ENCODE measurements around the gene CARTPT.

Gene CARTPT

DNA sequence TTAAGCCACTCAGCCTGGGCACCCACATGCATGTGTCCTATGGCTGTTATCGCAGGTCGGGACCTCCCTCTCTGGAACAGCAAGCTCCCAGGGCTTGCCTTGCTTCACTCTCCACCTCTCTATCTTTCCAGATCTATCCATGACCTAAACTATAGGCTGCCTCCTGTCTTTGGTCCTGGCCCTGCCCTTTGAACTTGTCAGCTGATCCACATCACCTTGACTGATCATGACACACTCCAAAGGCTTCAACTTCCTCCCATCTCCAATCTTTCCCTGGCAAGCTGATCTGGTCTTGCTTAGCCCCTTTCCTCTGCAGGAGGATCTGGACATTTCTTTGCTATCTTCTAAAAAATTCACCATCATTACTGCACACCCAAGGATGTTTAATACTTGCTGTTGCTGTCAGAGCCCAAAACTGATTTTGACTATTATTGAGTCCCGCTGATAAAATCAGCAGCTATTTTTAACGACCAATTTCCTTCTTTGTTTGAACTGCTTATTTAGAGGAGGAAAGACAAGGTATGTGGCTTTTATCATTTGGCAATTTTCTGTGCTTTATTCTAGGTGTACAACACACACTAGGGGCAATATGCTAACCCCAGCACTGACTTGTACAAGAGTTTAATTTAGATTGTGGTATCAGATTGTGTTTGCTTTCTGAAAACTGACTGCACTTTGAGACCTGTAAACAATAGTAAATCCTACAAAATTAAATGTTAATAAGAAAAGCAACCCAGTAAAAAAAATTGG is 33.5 kb downstream of the CARTPT start:
- no peaks in the 10 kb centered on the region for H3F3A ChIP-seq (ENCODE audit: insufficient read depth, low read length)
- no peaks in the 10 kb centered on the region for H3K9me3 ChIP-seq (ENCODE audit: low read length)
- no peak overlapping the region for H2AFZ ChIP-seq (ENCODE audit: low read length)
- H3K27ac ChIP-seq (ENCODE audit: low read depth, low read length, poor library complexity, severe bottlenecking) = no peak overlapping the region
- no peaks in the 10 kb centered on the region for H3K9me2 ChIP-seq (ENCODE audit: low read depth, low read length)
- no peak overlapping the region for H3K4me2 ChIP-seq (ENCODE audit: low read length)
- H3K4me3 ChIP-seq (ENCODE audit: low read depth, low read length, poor library complexity, severe bottlenecking) = no peak overlapping the region
- TF ChIP-seq EZH2 (IDR thresholded peaks at IDR 0.05; ENCODE audit: borderline replicate concordance, low read length) = no peak
- TF ChIP-seq, protein P1, sequence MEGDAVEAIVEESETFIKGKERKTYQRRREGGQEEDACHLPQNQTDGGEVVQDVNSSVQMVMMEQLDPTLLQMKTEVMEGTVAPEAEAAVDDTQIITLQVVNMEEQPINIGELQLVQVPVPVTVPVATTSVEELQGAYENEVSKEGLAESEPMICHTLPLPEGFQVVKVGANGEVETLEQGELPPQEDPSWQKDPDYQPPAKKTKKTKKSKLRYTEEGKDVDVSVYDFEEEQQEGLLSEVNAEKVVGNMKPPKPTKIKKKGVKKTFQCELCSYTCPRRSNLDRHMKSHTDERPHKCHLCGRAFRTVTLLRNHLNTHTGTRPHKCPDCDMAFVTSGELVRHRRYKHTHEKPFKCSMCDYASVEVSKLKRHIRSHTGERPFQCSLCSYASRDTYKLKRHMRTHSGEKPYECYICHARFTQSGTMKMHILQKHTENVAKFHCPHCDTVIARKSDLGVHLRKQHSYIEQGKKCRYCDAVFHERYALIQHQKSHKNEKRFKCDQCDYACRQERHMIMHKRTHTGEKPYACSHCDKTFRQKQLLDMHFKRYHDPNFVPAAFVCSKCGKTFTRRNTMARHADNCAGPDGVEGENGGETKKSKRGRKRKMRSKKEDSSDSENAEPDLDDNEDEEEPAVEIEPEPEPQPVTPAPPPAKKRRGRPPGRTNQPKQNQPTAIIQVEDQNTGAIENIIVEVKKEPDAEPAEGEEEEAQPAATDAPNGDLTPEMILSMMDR (IDR thresholded peaks at IDR 0.05; ENCODE audit: low read length) = no peak
- H3K4me1 ChIP-seq (ENCODE audit: insufficient read depth, low read length, severe bottlenecking) = no peaks in the 10 kb centered on the region
- H4K20me1 ChIP-seq (ENCODE audit: insufficient read depth, low read length) = no peaks in the 10 kb centered on the region
- H3K9ac ChIP-seq (ENCODE audit: low read length) = no peak overlapping the region
- no peaks in the 10 kb centered on the region for H3K27me3 ChIP-seq (ENCODE audit: insufficient read depth, low read length)
- no peaks in the 10 kb centered on the region for H3K79me2 ChIP-seq (ENCODE audit: insufficient read depth, low read length)
- no peaks in the 10 kb centered on the region for H3K36me3 ChIP-seq (ENCODE audit: insufficient read depth, low read length)

- H4K20me1 ChIP-seq (ENCODE audit: insufficient read depth, low read length) = no peaks in the 10 kb centered on the region
- no peak overlapping the region for H3K27ac ChIP-seq (ENCODE audit: low read depth, low read length, poor library complexity, severe bottlenecking)
- no peak for TF ChIP-seq EZH2 (IDR thresholded peaks at IDR 0.05; ENCODE audit: borderline replicate concordance, low read length)
- TF ChIP-seq, protein P1 (IDR thresholded peaks at IDR 0.05; ENCODE audit: low read length) = peak; percentile 55
- no peaks in the 10 kb centered on the region for H3K4me1 ChIP-seq (ENCODE audit: insufficient read depth, low read length, severe bottlenecking)
- H3K4me3 ChIP-seq (ENCODE audit: low read depth, low read length, poor library complexity, severe bottlenecking) = no peak overlapping the region
- no peaks in the 10 kb centered on the region for H3K9me3 ChIP-seq (ENCODE audit: low read length)
- no peak overlapping the region for H2AFZ ChIP-seq (ENCODE audit: low read length)
- peak overlapping the region; percentile 37; the same call in 1 of the 2 replicates for H3K4me2 ChIP-seq (ENCODE audit: low read length)
- no peaks in the 10 kb centered on the region for H3K27me3 ChIP-seq (ENCODE audit: insufficient read depth, low read length)
- H3K9me2 ChIP-seq (ENCODE audit: low read depth, low read length) = no peaks in the 10 kb centered on the region
- no peaks in the 10 kb centered on the region for H3K79me2 ChIP-seq (ENCODE audit: insufficient read depth, low read length)
- no peaks in the 10 kb centered on the region for H3K36me3 ChIP-seq (ENCODE audit: insufficient read depth, low read length)
- H3K9ac ChIP-seq (ENCODE audit: low read length) = no peak overlapping the region
- H3F3A ChIP-seq (ENCODE audit: insufficient read depth, low read length) = no peaks in the 10 kb centered on the region
Observed at GRCh38 chr5:71757590-71758543, 38.8 kb downstream of the CARTPT start.

DNA sequence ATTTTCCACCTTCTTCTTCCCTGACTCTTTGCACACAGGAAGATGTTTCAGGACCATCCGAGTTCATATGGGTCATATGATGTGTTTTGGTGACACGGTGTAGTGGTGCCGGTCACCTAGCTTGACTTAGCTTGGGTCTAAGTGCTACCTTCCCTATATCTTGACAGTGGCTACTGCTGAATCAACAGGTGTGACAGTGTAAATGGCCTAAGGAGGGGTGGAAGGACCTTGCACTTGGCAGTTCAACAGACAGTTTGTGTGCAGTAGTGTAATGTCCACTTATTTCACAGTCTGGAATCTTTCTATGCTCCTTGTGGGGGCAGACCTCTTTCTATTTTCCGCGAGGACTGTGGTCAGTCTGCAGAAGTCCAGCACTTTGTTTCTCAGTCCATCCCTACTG is 43.8 kb downstream of the CARTPT start:
- Histone ChIP-seq H3K27ac (ENCODE audit: low read depth, low read length, poor library complexity, severe bottlenecking) (no peak overlapping the region), H3F3A (ENCODE audit: insufficient read depth, low read length) (no peaks in the 10 kb centered on the region), H3K9me2 (ENCODE audit: low read depth, low read length) (no peaks in the 10 kb centered on the region), H3K4me2 (ENCODE audit: low read length) (no peak overlapping the region), H3K36me3 (ENCODE audit: insufficient read depth, low read length) (no peaks in the 10 kb centered on the region), H3K79me2 (ENCODE audit: insufficient read depth, low read length) (no peaks in the 10 kb centered on the region), H4K20me1 (ENCODE audit: insufficient read depth, low read length) (no peaks in the 10 kb centered on the region), H2AFZ (ENCODE audit: low read length) (no peak overlapping the region), H3K9ac (ENCODE audit: low read length) (no peak overlapping the region), H3K9me3 (ENCODE audit: low read length) (no peaks in the 10 kb centered on the region), H3K27me3 (ENCODE audit: insufficient read depth, low read length) (no peaks in the 10 kb centered on the region), H3K4me3 (ENCODE audit: low read depth, low read length, poor library complexity, severe bottlenecking) (no peak overlapping the region), H3K4me1 (ENCODE audit: insufficient read depth, low read length, severe bottlenecking) (no peaks in the 10 kb centered on the region)
- TF ChIP-seq, protein P1 (IDR thresholded peaks at IDR 0.05; ENCODE audit: low read length) = no peak
- no peak for TF ChIP-seq EZH2 (IDR thresholded peaks at IDR 0.05; ENCODE audit: borderline replicate concordance, low read length)
